ENCODE results near the gene PAXX. TPM values are rescaled to one million over a fixed set of nuclear protein-coding genes. Genes with fewer than 3 reads are reported as not detected.

PAXX gene
- total and polyA plus RNA-seq, 9 of the 15 experiments (the other 6 are each of a cell fraction or from before 2014, with no cell fraction given): 1.2 to 175 (median 38.5) TPM

DNA sequence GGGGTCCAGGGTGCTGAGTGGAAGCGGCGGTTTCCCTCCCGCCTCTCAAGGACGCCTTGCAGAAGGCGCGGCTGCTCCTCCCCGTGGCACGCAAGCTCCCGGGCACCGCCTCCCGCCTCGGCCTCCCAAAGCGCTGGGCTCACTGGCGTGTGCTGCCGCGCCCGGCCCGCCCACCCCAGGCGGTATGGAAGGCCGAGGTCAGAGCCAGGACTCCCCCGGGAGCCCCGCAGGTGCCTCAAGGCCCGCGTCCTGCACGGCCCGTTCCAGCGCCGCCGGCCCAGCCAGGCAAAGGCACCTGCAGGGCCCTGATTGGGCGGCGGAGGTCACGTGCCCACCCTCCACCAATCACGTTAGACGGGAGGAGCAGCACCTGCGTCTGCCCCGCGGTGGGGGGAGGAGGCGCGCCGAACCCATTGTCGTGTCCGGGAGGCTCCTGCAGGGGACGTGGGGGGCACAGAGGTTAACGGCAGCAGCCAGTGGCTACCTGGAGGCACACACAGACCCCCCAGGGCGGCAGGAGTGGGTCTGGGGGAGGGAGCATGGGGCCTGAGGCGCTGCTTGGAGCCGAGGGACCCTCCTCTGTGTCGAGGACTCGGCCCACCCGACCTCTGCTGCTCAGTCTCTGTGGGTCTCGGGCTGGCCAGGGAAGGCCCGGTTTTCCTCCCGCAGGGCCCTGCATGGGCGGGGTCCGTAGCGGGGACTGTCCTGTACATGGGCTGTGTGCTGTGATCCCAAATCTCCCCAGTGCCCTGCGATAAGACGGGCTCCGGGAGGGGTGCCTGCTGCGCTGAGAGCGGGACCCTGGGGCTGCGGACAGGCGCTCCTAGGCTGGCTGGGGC is 42.2 kb upstream of the PAXX start (continued):
- TF ChIP-seq, protein P1, sequence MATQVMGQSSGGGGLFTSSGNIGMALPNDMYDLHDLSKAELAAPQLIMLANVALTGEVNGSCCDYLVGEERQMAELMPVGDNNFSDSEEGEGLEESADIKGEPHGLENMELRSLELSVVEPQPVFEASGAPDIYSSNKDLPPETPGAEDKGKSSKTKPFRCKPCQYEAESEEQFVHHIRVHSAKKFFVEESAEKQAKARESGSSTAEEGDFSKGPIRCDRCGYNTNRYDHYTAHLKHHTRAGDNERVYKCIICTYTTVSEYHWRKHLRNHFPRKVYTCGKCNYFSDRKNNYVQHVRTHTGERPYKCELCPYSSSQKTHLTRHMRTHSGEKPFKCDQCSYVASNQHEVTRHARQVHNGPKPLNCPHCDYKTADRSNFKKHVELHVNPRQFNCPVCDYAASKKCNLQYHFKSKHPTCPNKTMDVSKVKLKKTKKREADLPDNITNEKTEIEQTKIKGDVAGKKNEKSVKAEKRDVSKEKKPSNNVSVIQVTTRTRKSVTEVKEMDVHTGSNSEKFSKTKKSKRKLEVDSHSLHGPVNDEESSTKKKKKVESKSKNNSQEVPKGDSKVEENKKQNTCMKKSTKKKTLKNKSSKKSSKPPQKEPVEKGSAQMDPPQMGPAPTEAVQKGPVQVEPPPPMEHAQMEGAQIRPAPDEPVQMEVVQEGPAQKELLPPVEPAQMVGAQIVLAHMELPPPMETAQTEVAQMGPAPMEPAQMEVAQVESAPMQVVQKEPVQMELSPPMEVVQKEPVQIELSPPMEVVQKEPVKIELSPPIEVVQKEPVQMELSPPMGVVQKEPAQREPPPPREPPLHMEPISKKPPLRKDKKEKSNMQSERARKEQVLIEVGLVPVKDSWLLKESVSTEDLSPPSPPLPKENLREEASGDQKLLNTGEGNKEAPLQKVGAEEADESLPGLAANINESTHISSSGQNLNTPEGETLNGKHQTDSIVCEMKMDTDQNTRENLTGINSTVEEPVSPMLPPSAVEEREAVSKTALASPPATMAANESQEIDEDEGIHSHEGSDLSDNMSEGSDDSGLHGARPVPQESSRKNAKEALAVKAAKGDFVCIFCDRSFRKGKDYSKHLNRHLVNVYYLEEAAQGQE (IDR thresholded peaks at IDR 0.05; ENCODE audit: borderline replicate concordance): peak; percentile 92
- TF ChIP-seq, protein P1 (CRISPR knock-in tag; IDR thresholded peaks at IDR 0.05; ENCODE audit: low read depth): no peak
- TF ChIP-seq TAF1 (IDR thresholded peaks at IDR 0.05; ENCODE audit: control insufficient read depth, extremely low read depth, insufficient read depth, low read length, severe bottlenecking) (peak; percentile 16), KLF13 (tag; IDR thresholded peaks at IDR 0.05; ENCODE audit: borderline replicate concordance, low read depth) (no peak), SAFB2 (IDR thresholded peaks at IDR 0.05; ENCODE audit: borderline replicate concordance, low read depth, low read length, severe bottlenecking) (no peak), HNRNPL (IDR thresholded peaks at IDR 0.05; ENCODE audit: low read depth, low read length) (no peak; the same call in 1 of the 2 replicates), SOX6 (IDR thresholded peaks at IDR 0.05) (peak; percentile 59; the same call in 1 of the 2 replicates), FOSL1 (tag; conservative IDR thresholded peaks at IDR 0.05) (0 out of 2 replicates have a peak, but pooled peaks have one; percentile 15), KDM2B (CRISPR knock-in tag; IDR thresholded peaks at IDR 0.05) (no peak; the same call in 1 of the 2 replicates), MTA3 (IDR thresholded peaks at IDR 0.05; ENCODE audit: borderline replicate concordance) (peak; percentile 85; the same call in 1 of the 2 replicates), ZNF584 (CRISPR knock-in tag; IDR thresholded peaks at IDR 0.05; ENCODE audit: low read depth) (no peak), HDAC3 (IDR thresholded peaks at IDR 0.05; ENCODE audit: borderline replicate concordance, partially characterized antibody) (no peak), ZNF695 (CRISPR knock-in tag; IDR thresholded peaks at IDR 0.05) (no peak)
- TF ChIP-seq, protein P2, sequence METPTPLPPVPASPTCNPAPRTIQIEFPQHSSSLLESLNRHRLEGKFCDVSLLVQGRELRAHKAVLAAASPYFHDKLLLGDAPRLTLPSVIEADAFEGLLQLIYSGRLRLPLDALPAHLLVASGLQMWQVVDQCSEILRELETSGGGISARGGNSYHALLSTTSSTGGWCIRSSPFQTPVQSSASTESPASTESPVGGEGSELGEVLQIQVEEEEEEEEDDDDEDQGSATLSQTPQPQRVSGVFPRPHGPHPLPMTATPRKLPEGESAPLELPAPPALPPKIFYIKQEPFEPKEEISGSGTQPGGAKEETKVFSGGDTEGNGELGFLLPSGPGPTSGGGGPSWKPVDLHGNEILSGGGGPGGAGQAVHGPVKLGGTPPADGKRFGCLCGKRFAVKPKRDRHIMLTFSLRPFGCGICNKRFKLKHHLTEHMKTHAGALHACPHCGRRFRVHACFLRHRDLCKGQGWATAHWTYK (CRISPR knock-in tag; IDR thresholded peaks at IDR 0.05): peak; percentile 74; the same call in 1 of the 2 replicates
- TF ChIP-seq, protein P3, sequence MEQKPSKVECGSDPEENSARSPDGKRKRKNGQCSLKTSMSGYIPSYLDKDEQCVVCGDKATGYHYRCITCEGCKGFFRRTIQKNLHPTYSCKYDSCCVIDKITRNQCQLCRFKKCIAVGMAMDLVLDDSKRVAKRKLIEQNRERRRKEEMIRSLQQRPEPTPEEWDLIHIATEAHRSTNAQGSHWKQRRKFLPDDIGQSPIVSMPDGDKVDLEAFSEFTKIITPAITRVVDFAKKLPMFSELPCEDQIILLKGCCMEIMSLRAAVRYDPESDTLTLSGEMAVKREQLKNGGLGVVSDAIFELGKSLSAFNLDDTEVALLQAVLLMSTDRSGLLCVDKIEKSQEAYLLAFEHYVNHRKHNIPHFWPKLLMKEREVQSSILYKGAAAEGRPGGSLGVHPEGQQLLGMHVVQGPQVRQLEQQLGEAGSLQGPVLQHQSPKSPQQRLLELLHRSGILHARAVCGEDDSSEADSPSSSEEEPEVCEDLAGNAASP (IDR thresholded peaks at IDR 0.05): no peak

All from K562 (cell line).